Pons (tissue), 1 donor: ENCODE measurements around the gene OR52B2.
"Not testable (repeated sequence)": the region's sequence is repeated elsewhere in the genome, so short reads cannot be mapped to it uniquely, and the experiment has no call there.

ENCODE experiments used
- DNase-seq: peaks from one replicate; pipeline ENCODE4 v3.0.0-alpha.2; 2016; ENCODE audit warnings: low spot score

Gene OR52B2

DNA sequence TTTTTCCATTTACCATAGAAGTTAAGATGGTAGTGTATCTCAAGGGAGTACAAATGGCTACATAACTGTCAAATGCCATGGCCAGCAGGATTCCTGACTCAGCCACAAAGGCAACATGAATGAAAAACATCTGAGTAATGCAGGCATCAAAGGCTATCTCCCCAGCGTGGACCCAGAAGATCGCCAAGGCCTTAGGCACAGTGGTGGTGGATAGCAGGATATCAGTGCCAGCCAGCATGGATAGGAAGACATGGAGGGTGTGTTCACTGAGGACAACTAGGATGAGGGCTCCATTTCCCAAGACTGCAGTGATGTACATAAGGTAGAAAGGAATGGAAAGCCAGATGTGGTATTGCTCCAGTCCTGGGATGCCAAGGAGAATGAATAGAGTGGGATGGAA, 18.0 kb downstream of the OR52B2 start:
- no peak for DNase-seq

GRCh38 chr11:6151117-6151516, 19.0 kb downstream of the OR52B2 start:
- DNase-seq = no peak

GRCh38 chr11:6143737-6144136, 26.4 kb downstream of the OR52B2 start:
- DNase-seq = not testable (repeated sequence)

DNA sequence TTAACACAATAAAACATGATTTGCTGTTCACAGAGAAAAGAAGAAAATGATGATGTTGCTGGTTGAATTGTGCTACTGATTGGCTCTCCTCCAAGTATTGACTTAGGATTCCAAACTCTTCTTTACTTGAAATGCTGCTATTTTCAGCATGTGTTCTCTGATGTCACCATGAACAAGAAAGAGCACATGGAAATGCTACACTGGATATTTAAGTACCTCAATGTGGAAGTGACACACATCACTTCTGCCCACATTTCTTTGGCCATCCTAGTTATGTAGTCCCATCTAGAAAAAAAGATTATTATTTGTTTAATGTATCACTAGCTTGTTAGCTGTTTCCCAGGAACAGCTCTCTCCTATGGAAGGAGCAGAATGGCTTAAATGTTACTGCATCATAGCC, 27.2 kb downstream of the OR52B2 start:
- no peak for DNase-seq

DNA sequence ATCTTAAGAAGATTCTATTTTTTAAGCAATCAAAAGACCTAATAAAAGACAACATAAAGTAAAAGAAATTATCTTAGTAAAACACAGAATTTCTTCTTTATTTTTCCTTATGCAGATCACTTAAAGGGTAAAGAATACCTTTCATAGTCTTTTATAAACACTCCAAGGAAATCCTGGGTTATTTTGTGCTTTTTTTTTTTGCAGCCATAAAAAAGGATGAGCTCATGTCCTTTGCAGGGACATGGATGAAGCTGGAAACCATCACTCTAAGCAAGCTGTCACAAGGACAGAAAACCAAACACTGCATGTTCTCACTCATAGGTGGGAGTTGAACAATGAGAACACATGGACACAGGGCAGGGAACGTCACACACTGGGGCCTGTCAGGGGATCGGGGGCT, 34.2 kb downstream of the OR52B2 start:
- not testable (repeated sequence) for DNase-seq

DNA sequence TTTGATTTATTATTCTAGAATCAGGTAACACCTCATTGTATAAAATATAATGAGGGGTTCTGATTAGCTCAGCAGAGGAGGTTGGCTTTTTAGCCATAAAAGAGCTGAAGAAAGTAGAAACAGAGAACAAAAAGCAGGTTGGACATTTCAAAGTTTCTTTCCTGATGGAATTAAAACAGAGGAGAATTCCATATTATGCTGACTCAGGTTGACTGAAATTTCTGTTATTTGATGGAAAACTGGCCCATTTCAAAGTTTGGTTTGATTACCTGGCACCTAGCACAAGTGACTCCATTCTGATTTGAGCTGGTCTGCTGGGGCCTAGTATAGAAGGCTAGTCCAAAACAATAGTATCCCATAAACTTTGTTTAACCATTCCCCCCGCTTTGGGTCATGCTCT, 37.7 kb downstream of the OR52B2 start:
- DNase-seq = no peak

GRCh38 chr11:6129635-6130034, 40.5 kb downstream of the OR52B2 start:
- peak; percentile 10 for DNase-seq

GRCh38 chr11:6129011-6129410, 41.1 kb downstream of the OR52B2 start:
- DNase-seq = no peak

GRCh38 chr11:6127881-6128280, 42.2 kb downstream of the OR52B2 start:
- no peak for DNase-seq

DNA sequence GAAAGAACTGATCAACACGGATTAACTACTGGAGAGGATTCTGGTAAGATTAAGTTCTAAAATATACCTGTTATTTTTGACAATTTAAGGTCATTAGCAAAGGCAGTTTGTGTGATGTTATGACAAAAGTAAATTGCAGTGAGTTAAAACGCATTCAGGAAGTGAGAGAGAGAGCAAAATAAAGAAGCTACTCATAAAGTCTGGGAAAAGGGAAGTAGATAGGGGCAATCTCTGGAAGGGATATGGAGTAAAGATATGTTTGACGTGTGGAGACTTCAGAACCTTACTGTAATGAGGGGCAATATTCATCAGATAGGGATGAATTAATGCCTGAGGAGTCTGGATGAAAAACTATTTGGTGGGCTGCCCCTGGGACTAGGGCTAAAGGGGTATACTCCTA, 45.9 kb downstream of the OR52B2 start:
- DNase-seq = no peak
